ENCODE measurements around the gene CORO7.

The CORO7 gene

DNA sequence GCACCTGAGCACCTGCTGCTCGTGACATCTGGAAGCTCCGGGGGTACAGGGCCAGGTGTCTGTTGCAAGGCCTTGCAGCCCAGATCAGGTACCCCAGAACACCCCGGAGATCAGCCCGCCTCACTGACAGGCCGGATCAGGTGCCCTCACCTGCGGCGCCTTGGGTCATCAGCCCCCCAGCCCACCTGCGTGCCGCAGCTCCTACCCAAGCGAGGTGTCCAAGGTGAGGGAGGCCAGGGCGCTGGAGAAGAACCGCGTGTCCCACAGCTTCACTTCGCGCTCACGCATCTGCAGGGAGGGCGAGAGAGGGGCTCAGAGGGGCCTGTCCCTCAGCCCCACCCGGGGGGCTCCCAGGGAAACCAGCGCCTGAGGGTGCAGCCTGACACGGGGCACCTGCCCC is 28.6 kb downstream of the CORO7 start:
- no peak for DNase-seq (ENCODE audit: low read depth in 2 of 2)
- no peak overlapping the region for H3K4me3 ChIP-seq (replicated peaks in 1 of 2; ENCODE audit: low read depth in 2 of 2, low read length in 2 of 2)
- TF ChIP-seq, protein P1, sequence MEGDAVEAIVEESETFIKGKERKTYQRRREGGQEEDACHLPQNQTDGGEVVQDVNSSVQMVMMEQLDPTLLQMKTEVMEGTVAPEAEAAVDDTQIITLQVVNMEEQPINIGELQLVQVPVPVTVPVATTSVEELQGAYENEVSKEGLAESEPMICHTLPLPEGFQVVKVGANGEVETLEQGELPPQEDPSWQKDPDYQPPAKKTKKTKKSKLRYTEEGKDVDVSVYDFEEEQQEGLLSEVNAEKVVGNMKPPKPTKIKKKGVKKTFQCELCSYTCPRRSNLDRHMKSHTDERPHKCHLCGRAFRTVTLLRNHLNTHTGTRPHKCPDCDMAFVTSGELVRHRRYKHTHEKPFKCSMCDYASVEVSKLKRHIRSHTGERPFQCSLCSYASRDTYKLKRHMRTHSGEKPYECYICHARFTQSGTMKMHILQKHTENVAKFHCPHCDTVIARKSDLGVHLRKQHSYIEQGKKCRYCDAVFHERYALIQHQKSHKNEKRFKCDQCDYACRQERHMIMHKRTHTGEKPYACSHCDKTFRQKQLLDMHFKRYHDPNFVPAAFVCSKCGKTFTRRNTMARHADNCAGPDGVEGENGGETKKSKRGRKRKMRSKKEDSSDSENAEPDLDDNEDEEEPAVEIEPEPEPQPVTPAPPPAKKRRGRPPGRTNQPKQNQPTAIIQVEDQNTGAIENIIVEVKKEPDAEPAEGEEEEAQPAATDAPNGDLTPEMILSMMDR (IDR thresholded peaks at IDR 0.05; ENCODE audit: low read depth, low read length) = no peak

DNA sequence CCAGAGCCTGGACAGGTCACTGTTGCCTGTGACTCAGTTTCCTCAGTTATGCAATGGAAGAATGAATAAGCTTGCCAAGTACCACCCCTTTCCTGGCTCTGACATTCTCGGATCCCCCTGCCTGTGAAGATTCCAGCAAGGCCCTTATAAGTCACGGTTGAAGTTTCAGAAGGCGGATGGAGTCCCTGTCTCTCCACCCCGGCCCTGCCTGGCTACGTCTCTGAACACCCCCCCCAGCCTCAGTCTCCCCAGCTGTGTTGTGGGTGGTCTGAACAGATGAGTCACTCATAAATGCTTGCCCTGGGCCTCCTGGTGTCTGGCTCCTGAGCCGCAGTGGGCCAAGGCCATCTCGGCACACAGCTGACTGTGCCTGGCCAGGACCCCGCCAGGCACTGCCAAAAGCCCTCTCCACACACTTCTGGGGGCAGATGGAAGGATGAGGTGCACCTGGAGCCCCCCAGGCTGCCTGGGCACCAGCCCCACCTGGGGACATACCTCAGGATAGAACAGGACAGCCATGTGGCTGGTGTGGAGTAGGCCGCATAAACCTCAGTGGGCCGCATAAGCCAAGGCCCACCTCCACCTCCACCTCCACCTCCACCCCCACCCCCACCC is 29.3 kb downstream of the CORO7 start:
- TF ChIP-seq, protein P1 (IDR thresholded peaks at IDR 0.05; ENCODE audit: low read depth, low read length) = no peak
- no peak overlapping the region for H3K4me3 ChIP-seq (replicated peaks in 1 of 2; ENCODE audit: low read depth in 2 of 2, low read length in 2 of 2)
- peak; percentile 65 to 78 for DNase-seq (ENCODE audit: low read depth in 2 of 2)

DNA sequence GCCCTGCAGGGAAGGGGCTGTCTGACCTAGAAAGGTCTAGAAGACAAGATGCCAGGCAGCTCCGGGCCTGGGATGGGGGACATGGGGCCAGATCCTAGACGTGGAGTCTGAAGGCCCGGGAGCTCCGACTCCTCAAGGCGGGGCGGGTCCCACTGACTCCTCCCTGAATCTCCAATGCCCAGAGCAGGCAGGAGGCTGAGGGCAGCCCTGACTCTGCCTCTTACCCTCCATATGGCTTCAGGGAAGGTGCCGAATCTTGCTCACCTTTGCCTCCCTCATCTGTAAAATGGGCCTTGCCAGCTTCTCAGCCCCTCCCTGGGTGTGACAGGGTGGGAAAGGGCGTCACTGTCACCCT is 30.0 kb downstream of the CORO7 start:
- peak; percentile 55 to 67 for DNase-seq (ENCODE audit: low read depth in 2 of 2)
- TF ChIP-seq, protein P1 (IDR thresholded peaks at IDR 0.05; ENCODE audit: low read depth, low read length) = no peak
- H3K4me3 ChIP-seq (replicated peaks in 1 of 2; ENCODE audit: low read depth in 2 of 2, low read length in 2 of 2) = no peak overlapping the region

- DNase-seq (ENCODE audit: low read depth in 2 of 2) = no peak
- TF ChIP-seq, protein P1 (IDR thresholded peaks at IDR 0.05; ENCODE audit: low read depth, low read length) = no peak
- no peak overlapping the region for H3K4me3 ChIP-seq (replicated peaks in 1 of 2; ENCODE audit: low read depth in 2 of 2, low read length in 2 of 2)
Observed at GRCh38 chr16:4385789-4386450, 30.5 kb downstream of the CORO7 start.

DNA sequence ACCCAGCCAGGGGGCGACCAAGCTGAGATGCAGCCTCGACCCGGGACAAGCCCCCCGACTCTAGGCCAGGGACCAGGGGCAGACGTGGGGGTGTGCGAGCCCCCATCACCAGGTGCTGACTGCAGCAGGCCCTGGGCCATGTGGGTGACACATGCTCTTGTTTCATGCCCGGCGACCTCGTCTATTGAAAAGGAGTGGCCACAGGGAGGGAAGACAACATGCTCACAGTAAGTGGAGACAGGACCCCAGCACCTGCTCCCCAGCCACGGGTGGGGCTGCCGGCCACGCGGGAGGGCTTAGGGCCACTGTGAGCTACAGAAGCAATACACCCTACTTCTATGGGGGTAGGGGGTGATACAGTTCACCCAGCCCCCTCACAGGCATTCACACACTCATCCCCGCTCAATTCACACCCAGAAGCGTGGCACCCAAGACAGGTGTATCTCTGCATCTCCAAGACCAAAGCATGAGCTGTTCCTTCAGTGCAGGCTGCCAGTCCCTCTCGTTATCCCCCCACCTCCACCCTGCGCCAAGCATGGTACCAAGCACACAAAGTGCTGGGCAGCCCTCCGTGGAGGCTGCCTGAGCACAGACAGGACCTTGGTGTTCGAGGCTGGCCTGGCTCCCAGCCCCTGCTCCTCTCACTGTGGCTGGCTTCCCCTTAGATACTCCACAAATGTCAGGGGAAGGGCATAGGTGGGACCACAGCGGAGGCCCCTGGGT is 31.2 kb downstream of the CORO7 start:
- no peak for DNase-seq (ENCODE audit: low read depth in 2 of 2)
- H3K4me3 ChIP-seq (replicated peaks in 1 of 2; ENCODE audit: low read depth in 2 of 2, low read length in 2 of 2) = no peak overlapping the region
- TF ChIP-seq, protein P1 (IDR thresholded peaks at IDR 0.05; ENCODE audit: low read depth, low read length) = no peak

- DNase-seq (ENCODE audit: low read depth in 2 of 2) = no peak
- H3K4me3 ChIP-seq (replicated peaks in 1 of 2; ENCODE audit: low read depth in 2 of 2, low read length in 2 of 2) = no peak overlapping the region
- TF ChIP-seq, protein P1 (IDR thresholded peaks at IDR 0.05; ENCODE audit: low read depth, low read length) = no peak
Observed at GRCh38 chr16:4384509-4384942, 31.9 kb downstream of the CORO7 start.

Measured in cardiac fibroblast (primary cell).